ENCODE data around the gene IL18RAP.

DNA sequence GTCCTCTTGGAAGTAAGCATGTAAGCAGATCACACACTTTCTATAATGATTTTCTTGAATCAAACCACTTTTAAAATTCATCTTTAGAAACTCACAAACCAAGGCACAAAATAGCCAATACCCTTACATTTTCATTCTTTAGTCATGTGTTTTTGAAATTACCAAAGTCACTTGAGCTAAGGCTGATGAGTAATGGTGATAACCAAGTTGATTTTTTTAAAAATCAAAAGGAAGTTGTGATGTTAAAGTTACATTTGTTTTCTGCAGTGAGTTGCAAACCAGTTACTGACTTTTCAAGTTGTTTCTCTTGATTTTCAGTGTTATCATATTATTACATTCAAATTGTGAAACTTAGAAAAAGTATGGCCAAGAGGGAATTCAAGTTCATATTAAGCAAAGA is 21.5 kb upstream of the IL18RAP start:
- TF ChIP-seq, protein P1, sequence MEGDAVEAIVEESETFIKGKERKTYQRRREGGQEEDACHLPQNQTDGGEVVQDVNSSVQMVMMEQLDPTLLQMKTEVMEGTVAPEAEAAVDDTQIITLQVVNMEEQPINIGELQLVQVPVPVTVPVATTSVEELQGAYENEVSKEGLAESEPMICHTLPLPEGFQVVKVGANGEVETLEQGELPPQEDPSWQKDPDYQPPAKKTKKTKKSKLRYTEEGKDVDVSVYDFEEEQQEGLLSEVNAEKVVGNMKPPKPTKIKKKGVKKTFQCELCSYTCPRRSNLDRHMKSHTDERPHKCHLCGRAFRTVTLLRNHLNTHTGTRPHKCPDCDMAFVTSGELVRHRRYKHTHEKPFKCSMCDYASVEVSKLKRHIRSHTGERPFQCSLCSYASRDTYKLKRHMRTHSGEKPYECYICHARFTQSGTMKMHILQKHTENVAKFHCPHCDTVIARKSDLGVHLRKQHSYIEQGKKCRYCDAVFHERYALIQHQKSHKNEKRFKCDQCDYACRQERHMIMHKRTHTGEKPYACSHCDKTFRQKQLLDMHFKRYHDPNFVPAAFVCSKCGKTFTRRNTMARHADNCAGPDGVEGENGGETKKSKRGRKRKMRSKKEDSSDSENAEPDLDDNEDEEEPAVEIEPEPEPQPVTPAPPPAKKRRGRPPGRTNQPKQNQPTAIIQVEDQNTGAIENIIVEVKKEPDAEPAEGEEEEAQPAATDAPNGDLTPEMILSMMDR (IDR thresholded peaks at IDR 0.05; ENCODE audit: insufficient read depth, low read length): no peak
- no peak for TF ChIP-seq POLR2AphosphoS5 (IDR thresholded peaks at IDR 0.05; ENCODE audit: low read depth)
- TF ChIP-seq SPI1 (IDR thresholded peaks at IDR 0.05; ENCODE audit: borderline replicate concordance, low read depth): no peak

All from HL-60 (cell line).